ENCODE results near the gene PEAK3.

Gene PEAK3

GRCh38 chr19:2242816-2243215 is 39.2 kb downstream of the PEAK3 start:
- no peak for DNase-seq
- in situ Hi-C loops (cut with MboI; ENCODE audit: low pct_unique_long_range_greater_than_20kb, low sequenced_read_pairs), result no loop called here

GRCh38 chr19:2242092-2242537 is 39.9 kb downstream of the PEAK3 start:
- in situ Hi-C loops (cut with MboI; ENCODE audit: low pct_unique_long_range_greater_than_20kb, low sequenced_read_pairs), result no loop called here
- no peak for DNase-seq

- in situ Hi-C loops (cut with MboI; ENCODE audit: low pct_unique_long_range_greater_than_20kb, low sequenced_read_pairs), result no loop called here
- DNase-seq, result no peak
Observed at GRCh38 chr19:2240881-2241760, 40.9 kb downstream of the PEAK3 start.

- DNase-seq, result peak; percentile 76
- in situ Hi-C loops (cut with MboI; ENCODE audit: low pct_unique_long_range_greater_than_20kb, low sequenced_read_pairs), result no loop called here
Observed at GRCh38 chr19:2239771-2240770, 41.9 kb downstream of the PEAK3 start.

- DNase-seq, result no peak
- in situ Hi-C loops (cut with MboI; ENCODE audit: low pct_unique_long_range_greater_than_20kb, low sequenced_read_pairs), result no loop called here
Observed at GRCh38 chr19:2239173-2239572, 42.8 kb downstream of the PEAK3 start.

GRCh38 chr19:2237869-2238153 is 44.2 kb downstream of the PEAK3 start:
- in situ Hi-C loops (cut with MboI; ENCODE audit: low pct_unique_long_range_greater_than_20kb, low sequenced_read_pairs), result no loop called here
- DNase-seq, result no peak

- no peak for DNase-seq
- in situ Hi-C loops (cut with MboI; ENCODE audit: low pct_unique_long_range_greater_than_20kb, low sequenced_read_pairs), result no loop called here
Observed at GRCh38 chr19:2237051-2237868, 44.7 kb downstream of the PEAK3 start.

- in situ Hi-C loops (cut with MboI; ENCODE audit: low pct_unique_long_range_greater_than_20kb, low sequenced_read_pairs), result no loop called here
- DNase-seq, result peak; percentile 99
Observed at GRCh38 chr19:2236314-2237050, 45.5 kb downstream of the PEAK3 start, which contains the start of the genes PLEKHJ1 and SF3A2. PLEKHJ1 (minus strand) TSS chr19:2236329; CDS start chr19:2236248, 81 bp downstream. SF3A2 (plus strand) TSS chr19:2236824; CDS start chr19:2243419, 6,595 bp downstream.

GRCh38 chr19:2236064-2236313 is 46.0 kb downstream of the PEAK3 start:
- in situ Hi-C loops (cut with MboI; ENCODE audit: low pct_unique_long_range_greater_than_20kb, low sequenced_read_pairs), result no loop called here

GRCh38 chr19:2235381-2236063 is 46.5 kb downstream of the PEAK3 start:
- in situ Hi-C loops (cut with MboI; ENCODE audit: low pct_unique_long_range_greater_than_20kb, low sequenced_read_pairs), result no loop called here
- no peak for DNase-seq

More at GRCh38 chr19:2236064-2236313, 46.0 kb downstream of the PEAK3 start:
- DNase-seq, result no peak

- in situ Hi-C loops (cut with MboI; ENCODE audit: low pct_unique_long_range_greater_than_20kb, low sequenced_read_pairs), result no loop called here
Observed at GRCh38 chr19:2234996-2235380, 47.0 kb downstream of the PEAK3 start.

GRCh38 chr19:2233601-2234280 is 48.2 kb downstream of the PEAK3 start:
- in situ Hi-C loops (cut with MboI; ENCODE audit: low pct_unique_long_range_greater_than_20kb, low sequenced_read_pairs), result no loop called here
- no peak for DNase-seq

More at GRCh38 chr19:2234996-2235380, 47.0 kb downstream of the PEAK3 start:
- no peak for DNase-seq

GRCh38 chr19:2232286-2233151 is 49.5 kb downstream of the PEAK3 start:
- DNase-seq, result no peak
- in situ Hi-C loops (cut with MboI; ENCODE audit: low pct_unique_long_range_greater_than_20kb, low sequenced_read_pairs), result no loop called here

GRCh38 chr19:2231621-2232221 is 50.3 kb downstream of the PEAK3 start:
- DNase-seq, result no peak
- in situ Hi-C loops (cut with MboI; ENCODE audit: low pct_unique_long_range_greater_than_20kb, low sequenced_read_pairs), result no loop called here

- DNase-seq, result no peak
- in situ Hi-C loops (cut with MboI; ENCODE audit: low pct_unique_long_range_greater_than_20kb, low sequenced_read_pairs), result no loop called here
Observed at GRCh38 chr19:2230807-2231533, 51.0 kb downstream of the PEAK3 start.
